Upper lobe of left lung (tissue), 6 donors: ENCODE data around the gene FADS6. TPM values are rescaled to one million over a fixed set of nuclear protein-coding genes. Genes with fewer than 3 reads are reported as not detected.

Source experiments
- ATAC-seq, 2 donors: fragments of 200-7000 bp; cut with Tn5 transposase; one replicate each; pipeline ENCODE4 v1.9.1; 2022; ENCODE audit warnings: mild to moderate bottlenecking in 2 of 2, moderate library complexity in 2 of 2; ENCODE audit not compliant: low FRiP score in 2 of 2
- DNase-seq, 2 donors: peaks; one replicate each; pipeline ENCODE4 v3.0.0-alpha.2; 2019 to 2020
- H3K27ac ChIP-seq, 4 donors: fragments of 200-600 bp; sonication (generic); one replicate each; pipeline ENCODE4 v1.5.1; 2016 to 2019
- H3K27me3 ChIP-seq, 4 donors: fragments of 200-600 bp; sonication (generic); one replicate each; pipeline ENCODE4 v1.5.1; 2017 to 2019
- H3K36me3 ChIP-seq, 4 donors: fragments of 200-600 bp; sonication (generic); one replicate each; pipeline ENCODE4 v1.5.1; 2016 to 2019
- H3K4me1 ChIP-seq, 4 donors: fragments of 200-600 bp; sonication (generic); one replicate each; pipeline ENCODE4 v1.5.1; 2018 to 2019
- H3K4me3 ChIP-seq, 4 donors: fragments of 200-600 bp; sonication (generic); one replicate each; pipeline ENCODE4 v1.5.1; 2017 to 2019; ENCODE audit warnings: mild to moderate bottlenecking in 2 of 4, moderate library complexity in 1 of 4
- H3K9me3 ChIP-seq, 4 donors: fragments of 200-600 bp; sonication (generic); one replicate each; pipeline ENCODE4 v1.5.1; 2018 to 2019
- CTCF ChIP-seq, 6 experiments: fragments of 450-650 bp in 4 of 6; fragments of 200-600 bp in 2 of 6; sonication (generic) in 2 of 6; IDR thresholded peaks; one replicate each; pipeline ENCODE4 v1.5.1; 2016 to 2019; ENCODE audit warnings: antibody characterized with exemption in 6 of 6
- EP300 ChIP-seq, 4 donors: sonication (generic); formaldehyde crosslinking; IDR thresholded peaks; one replicate each; pipeline ENCODE4 v1.5.1; 2017; ENCODE audit warnings: antibody characterized with exemption in 4 of 4, control low read depth in 2 of 4
- POLR2A ChIP-seq, 4 donors: fragments of 450-650 bp; IDR thresholded peaks; one replicate each; pipeline ENCODE4 v1.5.1; 2016 to 2017; ENCODE audit warnings: antibody characterized with exemption in 4 of 4, mild to moderate bottlenecking in 2 of 4
- POLR2AphosphoS5 ChIP-seq, 2 donors: sonication (generic); formaldehyde crosslinking; IDR thresholded peaks; one replicate each; pipeline ENCODE4 v1.5.1; 2017; ENCODE audit warnings: antibody characterized with exemption in 2 of 2
- WGBS, 2 donors: methylation state at CpG; one replicate each; pipeline ENCODE4 v1.1.5; 2017 to 2018; 5-methylcytosine and 5-hydroxymethylcytosine counted together
- total RNA-seq, 6 donors: library from RNA; depleted of rRNA in 4 of 6; stranded (reverse); fragments of >200 nt in 4 of 6; gene quantifications; one replicate each; pipeline versions ENCODE4 v1.1.0 to v1.2.1, GENCODE V29; 2016 to 2021
- donor health status: DM: no; HTN: no; CAD: no; lungs with moderate emphysema.
- donor health status: DM: no; HTN: yes; CAD: no; lungs with severe emphysema.

Gene FADS6
- total RNA-seq, result not detected

GRCh38 chr17:74892974-74893911, at the start of gene FADS6:
FADS6 (minus strand) TSS chr17:74893633; CDS start chr17:74893595, 38 bp downstream.
- 4% methylated on average over 59 of the region's 86 CpGs; no CpG with 5 or more reads in 1 of the 2 donors for WGBS, 2 donors
- Histone ChIP-seq H3K27me3 (peaks cover 0 to 26% (median 15%) of the 10 kb centered on the region in 4 donors), H3K4me1 (peaks cover 10 to 19% (median 15%) of the 10 kb centered on the region in 4 donors), H3K27ac (no peak within 1 kb of the TSS), H3K36me3 (no peaks in the 10 kb centered on the region), H3K9me3 (no peaks in the 10 kb centered on the region), H3K4me3 (peak within 1 kb of the TSS in 3 of 4 donors; percentile 21 to 38 (median 22))
- ATAC-seq, result peak in 1 of 2 donors; percentile 42
- DNase-seq, result peak in 1 of 2 donors; percentile 83
- TF ChIP-seq EP300 (IDR thresholded peaks at IDR 0.05) (no peak), POLR2AphosphoS5 (IDR thresholded peaks at IDR 0.05) (no peak), CTCF (IDR thresholded peaks at IDR 0.05) (no peak), POLR2A (IDR thresholded peaks at IDR 0.05) (no peak)

- peaks cover 0 to 12% (median 3%) of the 10 kb centered on the region in 4 donors for H3K27me3 ChIP-seq
- no peak for ATAC-seq
- DNase-seq, result peak in 1 of 2 donors; percentile 65
Observed at GRCh38 chr17:74941128-74941725, 47.8 kb upstream of the FADS6 start.

DNA sequence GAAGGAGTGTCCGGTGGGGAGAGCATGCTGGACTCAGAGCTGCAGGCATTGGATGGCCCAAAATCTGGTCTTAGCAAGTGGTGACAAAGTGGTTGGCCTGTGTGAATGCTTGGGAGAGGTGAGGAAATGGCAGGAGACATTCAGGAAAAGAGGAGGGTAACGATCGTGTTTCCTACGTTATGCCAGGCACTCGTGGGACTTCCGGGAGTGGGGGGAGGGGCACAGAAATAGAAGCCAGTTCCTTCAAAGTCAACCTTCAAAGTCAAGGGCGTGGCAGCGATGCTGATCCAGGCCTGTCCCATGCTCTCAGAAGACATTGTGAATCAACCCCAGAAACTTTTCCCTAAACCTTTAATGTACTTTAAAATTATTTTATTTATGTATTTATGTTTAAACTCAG, 46.1 kb upstream of the FADS6 start:
- Histone ChIP-seq H3K27ac (no peak overlapping the region), H3K4me3 (no peak overlapping the region), H3K27me3 (peaks cover 3 to 24% (median 7%) of the 10 kb centered on the region in 4 donors), H3K36me3 (no peaks in the 10 kb centered on the region), H3K9me3 (no peaks in the 10 kb centered on the region), H3K4me1 (peaks cover 0 to 12% (median 11%) of the 10 kb centered on the region in 4 donors)
- DNase-seq (no peak), ATAC-seq (no peak)
- TF ChIP-seq CTCF (IDR thresholded peaks at IDR 0.05), result no peak
- 45 to 47% methylated on average over 8 of the region's 8 CpGs for WGBS, 2 donors

More at GRCh38 chr17:74941128-74941725, 47.8 kb upstream of the FADS6 start:
- no peak overlapping the region for H3K4me3 ChIP-seq
- 82% methylated on average over 19 of the region's 21 CpGs; no CpG with 5 or more reads in 1 of the 2 donors for WGBS, 2 donors
- H3K27ac ChIP-seq, result no peak overlapping the region
- H3K36me3 ChIP-seq, result no peaks in the 10 kb centered on the region
- H3K4me1 ChIP-seq, result peaks cover 0 to 2% (median 2%) of the 10 kb centered on the region in 4 donors
- no peaks in the 10 kb centered on the region for H3K9me3 ChIP-seq
- no peak for TF ChIP-seq CTCF (IDR thresholded peaks at IDR 0.05)
- no peak for TF ChIP-seq POLR2A (IDR thresholded peaks at IDR 0.05)

DNA sequence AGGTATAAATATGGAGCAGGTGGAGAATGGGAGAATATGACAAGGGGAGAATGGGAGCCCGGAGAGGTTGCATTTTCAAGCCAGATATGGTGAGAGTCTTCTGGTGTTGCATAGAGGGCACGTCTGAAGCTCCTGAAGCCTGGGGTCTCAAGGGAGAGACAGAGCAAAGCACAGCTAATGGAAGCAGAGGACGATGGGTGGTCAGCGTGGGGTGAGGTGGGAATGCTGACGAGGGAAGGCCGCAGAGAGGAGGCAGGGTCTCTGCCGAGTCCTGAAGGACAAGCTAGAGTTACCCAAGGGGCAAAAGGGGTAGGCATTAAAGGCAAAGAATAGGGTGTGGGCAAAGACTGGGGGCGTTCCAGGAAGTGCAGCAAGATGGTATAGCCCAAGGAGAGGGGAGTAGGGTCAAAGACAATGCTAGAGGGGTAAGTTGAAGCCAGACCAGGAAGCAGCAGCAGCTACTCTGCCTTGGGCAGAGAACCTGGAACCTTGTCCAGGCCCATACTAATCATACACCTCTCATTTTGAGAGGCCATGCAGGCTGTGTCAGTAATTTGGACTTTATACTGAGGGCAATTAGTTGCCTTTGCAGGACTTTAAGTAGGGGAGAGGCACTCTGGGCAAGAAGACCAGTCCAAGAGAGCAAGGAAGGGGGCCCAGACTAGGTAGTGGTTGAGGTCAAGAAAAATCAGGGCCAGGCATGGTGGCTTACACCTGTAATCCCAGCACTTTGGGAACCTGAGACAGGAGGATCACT, 44.9 kb upstream of the FADS6 start:
- no peak for DNase-seq
- Histone ChIP-seq H3K4me3 (no peak overlapping the region), H3K9me3 (no peaks in the 10 kb centered on the region), H3K27ac (no peak overlapping the region), H3K36me3 (no peaks in the 10 kb centered on the region), H3K27me3 (peaks cover 3 to 24% (median 7%) of the 10 kb centered on the region in 4 donors), H3K4me1 (peaks cover 0 to 12% (median 11%) of the 10 kb centered on the region in 4 donors)
- ATAC-seq, result no peak
- WGBS, 2 donors, result 68 to 74% methylated on average over 8 of the region's 8 CpGs
- TF ChIP-seq POLR2AphosphoS5 (IDR thresholded peaks at IDR 0.05) (no peak), CTCF (IDR thresholded peaks at IDR 0.05) (no peak), POLR2A (IDR thresholded peaks at IDR 0.05) (no peak), EP300 (IDR thresholded peaks at IDR 0.05) (no peak)
